Ascending aorta (tissue), 2 donors: ENCODE measurements around the gene MEMO1. TPM values are rescaled to one million over a fixed set of nuclear protein-coding genes. Genes with fewer than 3 reads are reported as not detected.

Experiments
- DNase-seq, 2 donors: peaks; one replicate each; pipeline ENCODE4 v3.0.0-alpha.2; 2019; ENCODE audit warnings: low spot score in 2 of 2
- H3K27ac ChIP-seq, 2 donors: fragments of 200-600 bp; sonication (generic); one replicate each; pipeline ENCODE4 v1.5.1; 2016 to 2017; ENCODE audit warnings: mild to moderate bottlenecking in 1 of 2
- H3K27me3 ChIP-seq: fragments of 200-600 bp; sonication (generic); one replicate; pipeline ENCODE4 v1.5.1; 2017
- H3K36me3 ChIP-seq, 2 donors: fragments of 200-600 bp; sonication (generic); one replicate each; pipeline ENCODE4 v1.5.1; 2016
- H3K4me1 ChIP-seq, 2 donors: fragments of 200-600 bp; sonication (generic); one replicate each; pipeline ENCODE4 v1.5.1; 2016 to 2017; ENCODE audit warnings: mild to moderate bottlenecking in 1 of 2
- H3K4me3 ChIP-seq, 2 donors: fragments of 200-600 bp; sonication (generic); one replicate each; pipeline ENCODE4 v1.5.1; 2016 to 2017; ENCODE audit warnings: mild to moderate bottlenecking in 1 of 2
- H3K9me3 ChIP-seq, 2 donors: fragments of 200-600 bp; sonication (generic); one replicate each; pipeline ENCODE4 v1.5.1; 2016
- CTCF ChIP-seq, 3 experiments: fragments of 200-600 bp in 2 of 3; fragments of 450-650 bp in 1 of 3; sonication (generic) in 2 of 3; IDR thresholded peaks; one replicate each; pipeline ENCODE4 v1.5.1; 2016 to 2019; ENCODE audit warnings: antibody characterized with exemption in 3 of 3, mild to moderate bottlenecking in 1 of 3, moderate library complexity in 1 of 3
- intact Hi-C: fragments of 100-400 bp; cut with DNase I; formaldehyde crosslinking; loops from one replicate; pipeline ENCODE4 v1.15.1; 2023
- total RNA-seq: library from RNA; depleted of rRNA; stranded (reverse); fragments of >200 nt; gene quantifications from one replicate; pipeline ENCODE4 v1.1.0, GENCODE V29; 2016

MEMO1 gene
- total RNA-seq, 1 donor from 2014 or later, result 4.6 TPM

- no peak for TF ChIP-seq CTCF (IDR thresholded peaks at IDR 0.05)
- no peaks in the 10 kb centered on the region for H3K4me1 ChIP-seq
- intact Hi-C loops, result no loop called here
Observed at GRCh38 chr2:31828891-31829290, 181.9 kb downstream of the MEMO1 start.

DNA sequence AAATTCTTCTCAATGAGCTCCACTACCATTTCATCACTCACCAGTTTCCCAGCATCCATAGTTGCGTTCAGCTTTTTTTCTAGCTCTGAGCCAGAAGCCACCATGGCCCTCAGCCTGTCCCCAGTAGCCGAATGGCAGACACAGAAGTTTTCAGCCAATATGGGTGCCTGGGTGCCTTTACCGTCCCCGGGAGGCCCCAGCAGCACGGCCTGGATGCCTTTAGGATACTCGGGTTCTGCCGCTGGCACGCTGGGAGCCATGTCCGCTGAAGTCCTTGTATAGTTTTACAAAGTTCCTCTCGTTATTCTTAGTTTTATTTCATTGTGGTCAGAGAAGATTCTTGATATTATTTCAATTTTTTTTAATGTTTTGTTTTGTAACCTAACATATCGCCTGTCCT is 187.2 kb downstream of the MEMO1 start:
- Histone ChIP-seq H3K4me3 (no peak overlapping the region), H3K36me3 (no peaks in the 10 kb centered on the region), H3K27ac (no peak overlapping the region), H3K9me3 (peaks cover 7 to 42% of the 10 kb centered on the region in 2 donors), H3K4me1 (no peaks in the 10 kb centered on the region), H3K27me3 (no peaks in the 10 kb centered on the region)
- DNase-seq, result no peak
- no peak for TF ChIP-seq CTCF (IDR thresholded peaks at IDR 0.05)
- intact Hi-C loops, result no loop called here

More at GRCh38 chr2:31828891-31829290, 181.9 kb downstream of the MEMO1 start:
- Histone ChIP-seq H3K36me3 (no peaks in the 10 kb centered on the region), H3K4me3 (no peak overlapping the region), H3K9me3 (peaks cover 0 to 13% of the 10 kb centered on the region in 2 donors), H3K27me3 (no peaks in the 10 kb centered on the region), H3K27ac (no peak overlapping the region)
- DNase-seq, result no peak

DNA sequence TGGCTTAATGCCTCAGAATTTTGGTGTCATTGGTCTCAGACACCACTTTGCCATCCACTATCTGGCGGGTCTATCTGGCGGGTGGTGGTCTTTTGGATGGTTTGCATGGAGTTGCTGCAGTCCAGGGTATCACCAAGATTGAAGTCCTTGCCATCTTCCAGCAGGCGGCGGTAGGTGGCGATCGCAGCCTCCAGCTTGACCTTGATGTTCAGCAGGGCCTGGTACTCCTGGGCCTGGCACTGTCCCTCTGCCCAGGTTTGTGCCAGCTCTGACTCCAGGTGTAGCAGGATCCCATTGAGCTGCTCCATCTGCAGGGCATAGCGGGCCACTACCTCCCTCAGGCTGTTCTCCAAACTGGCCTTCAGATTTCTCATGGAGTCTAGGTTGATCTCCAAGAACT is 188.2 kb downstream of the MEMO1 start:
- H3K4me1 ChIP-seq, result no peaks in the 10 kb centered on the region
- H3K27me3 ChIP-seq, result no peaks in the 10 kb centered on the region
- no peak overlapping the region for H3K4me3 ChIP-seq
- H3K9me3 ChIP-seq, result peaks cover 7 to 42% of the 10 kb centered on the region in 2 donors
- H3K36me3 ChIP-seq, result no peaks in the 10 kb centered on the region
- DNase-seq, result no peak
- TF ChIP-seq CTCF (IDR thresholded peaks at IDR 0.05), result no peak
- no peak overlapping the region for H3K27ac ChIP-seq
- intact Hi-C loops, result no loop called here

Other genes with a start within 250 kb of the MEMO1 start
- gene DPY30, start 28.8 kb upstream of the MEMO1 start, total RNA-seq, result 49.4 TPM
- gene SPAST, start 52.5 kb upstream of the MEMO1 start, total RNA-seq, result 12.1 TPM
- gene SLC30A6, start 154.9 kb upstream of the MEMO1 start, total RNA-seq, result 4.5 TPM